ENCODE measurements around the gene IL17RD. TPM values are rescaled to one million over a fixed set of nuclear protein-coding genes. Genes with fewer than 3 reads are reported as not detected.

IL17RD gene
- total RNA-seq, 1 donor from 2014 or later = 0.26 TPM

GRCh38 chr3:57132674-57133073 lies 32.5 kb downstream of the IL17RD start:
- H3K36me3 Mint-ChIP-seq (ENCODE audit: low read depth) = no peaks in the 10 kb centered on the region
- no peaks in the 10 kb centered on the region for H3K9me3 Mint-ChIP-seq
- no peak for DNase-seq
- H3K4me3 Mint-ChIP-seq = no peak overlapping the region
- intact Hi-C loops (cut with micrococcal nuclease) = no loop called here
- peaks cover 16% of the 10 kb centered on the region for H3K27me3 Mint-ChIP-seq
- H3K4me1 Mint-ChIP-seq = no peaks in the 10 kb centered on the region
- H3K27ac Mint-ChIP-seq = no peak overlapping the region

- peaks cover 9% of the 10 kb centered on the region for H3K27me3 Mint-ChIP-seq
- no peaks in the 10 kb centered on the region for H3K4me1 Mint-ChIP-seq
- DNase-seq = no peak
- H3K27ac Mint-ChIP-seq = no peak overlapping the region
- no peaks in the 10 kb centered on the region for H3K9me3 Mint-ChIP-seq
- no peak overlapping the region for H3K4me3 Mint-ChIP-seq
- intact Hi-C loops (cut with micrococcal nuclease) = no loop called here
- H3K36me3 Mint-ChIP-seq (ENCODE audit: low read depth) = no peaks in the 10 kb centered on the region
Observed at GRCh38 chr3:57131210-57131588, 34.0 kb downstream of the IL17RD start.

- Mint-ChIP-seq H3K36me3 (ENCODE audit: low read depth) (no peaks in the 10 kb centered on the region), H3K9me3 (no peaks in the 10 kb centered on the region), H3K4me1 (no peaks in the 10 kb centered on the region), H3K27me3 (peaks cover 6% of the 10 kb centered on the region), H3K27ac (no peak overlapping the region), H3K4me3 (no peak overlapping the region)
- DNase-seq = no peak
- intact Hi-C loops (cut with micrococcal nuclease) = no loop called here
Observed at GRCh38 chr3:57130571-57131209, 34.5 kb downstream of the IL17RD start.

GRCh38 chr3:57128826-57129667 lies 36.1 kb downstream of the IL17RD start:
- H3K27me3 Mint-ChIP-seq = peaks cover 6% of the 10 kb centered on the region
- no peaks in the 10 kb centered on the region for H3K36me3 Mint-ChIP-seq (ENCODE audit: low read depth)
- H3K4me1 Mint-ChIP-seq = no peaks in the 10 kb centered on the region
- intact Hi-C loops (cut with micrococcal nuclease) = no loop called here
- no peak for DNase-seq
- no peak overlapping the region for H3K4me3 Mint-ChIP-seq
- no peak overlapping the region for H3K27ac Mint-ChIP-seq
- no peaks in the 10 kb centered on the region for H3K9me3 Mint-ChIP-seq

GRCh38 chr3:57127891-57128518 lies 37.1 kb downstream of the IL17RD start:
- intact Hi-C loops (cut with micrococcal nuclease) = no loop called here
- Mint-ChIP-seq H3K4me3 (no peak overlapping the region), H3K27ac (no peak overlapping the region), H3K36me3 (ENCODE audit: low read depth) (no peaks in the 10 kb centered on the region), H3K27me3 (peaks cover 9% of the 10 kb centered on the region), H3K4me1 (no peaks in the 10 kb centered on the region), H3K9me3 (no peaks in the 10 kb centered on the region)
- DNase-seq = no peak

- no peaks in the 10 kb centered on the region for H3K4me1 Mint-ChIP-seq
Observed at GRCh38 chr3:57126244-57126643, 38.9 kb downstream of the IL17RD start.

GRCh38 chr3:57120451-57121174 lies 44.5 kb downstream of the IL17RD start:
- no peaks in the 10 kb centered on the region for H3K9me3 Mint-ChIP-seq
- H3K4me1 Mint-ChIP-seq = no peaks in the 10 kb centered on the region
- no peak for DNase-seq
- intact Hi-C loops (cut with micrococcal nuclease) = no loop called here
- H3K4me3 Mint-ChIP-seq = no peak overlapping the region
- peaks cover 15% of the 10 kb centered on the region for H3K27me3 Mint-ChIP-seq
- no peak overlapping the region for H3K27ac Mint-ChIP-seq
- no peaks in the 10 kb centered on the region for H3K36me3 Mint-ChIP-seq (ENCODE audit: low read depth)

More at GRCh38 chr3:57126244-57126643, 38.9 kb downstream of the IL17RD start:
- Mint-ChIP-seq H3K27ac (no peak overlapping the region), H3K27me3 (peaks cover 11% of the 10 kb centered on the region), H3K9me3 (no peaks in the 10 kb centered on the region), H3K36me3 (ENCODE audit: low read depth) (no peaks in the 10 kb centered on the region), H3K4me3 (no peak overlapping the region)
- DNase-seq = no peak
- intact Hi-C loops (cut with micrococcal nuclease) = no loop called here

GRCh38 chr3:57120040-57120439 lies 45.1 kb downstream of the IL17RD start:
- no peak overlapping the region for H3K4me3 Mint-ChIP-seq
- H3K9me3 Mint-ChIP-seq = no peaks in the 10 kb centered on the region
- H3K36me3 Mint-ChIP-seq (ENCODE audit: low read depth) = no peaks in the 10 kb centered on the region
- H3K4me1 Mint-ChIP-seq = no peaks in the 10 kb centered on the region
- H3K27me3 Mint-ChIP-seq = peaks cover 18% of the 10 kb centered on the region
- no peak for DNase-seq
- no peak overlapping the region for H3K27ac Mint-ChIP-seq
- intact Hi-C loops (cut with micrococcal nuclease) = no loop called here

- Mint-ChIP-seq H3K27ac (no peak overlapping the region), H3K4me1 (no peaks in the 10 kb centered on the region), H3K9me3 (no peaks in the 10 kb centered on the region), H3K36me3 (ENCODE audit: low read depth) (no peaks in the 10 kb centered on the region), H3K4me3 (no peak overlapping the region), H3K27me3 (peaks cover 21% of the 10 kb centered on the region)
- intact Hi-C loops (cut with micrococcal nuclease) = no loop called here
- no peak for DNase-seq
Observed at GRCh38 chr3:57118254-57118653, 46.9 kb downstream of the IL17RD start.

- no peak for DNase-seq
- no peaks in the 10 kb centered on the region for H3K36me3 Mint-ChIP-seq (ENCODE audit: low read depth)
- no peaks in the 10 kb centered on the region for H3K4me1 Mint-ChIP-seq
- intact Hi-C loops (cut with micrococcal nuclease) = no loop called here
- no peak overlapping the region for H3K4me3 Mint-ChIP-seq
- no peaks in the 10 kb centered on the region for H3K9me3 Mint-ChIP-seq
- H3K27ac Mint-ChIP-seq = no peak overlapping the region
- peaks cover 17% of the 10 kb centered on the region for H3K27me3 Mint-ChIP-seq
Observed at GRCh38 chr3:57116501-57116900, 48.7 kb downstream of the IL17RD start.

- Mint-ChIP-seq H3K9me3 (no peaks in the 10 kb centered on the region), H3K4me1 (no peaks in the 10 kb centered on the region), H3K4me3 (no peak overlapping the region), H3K36me3 (ENCODE audit: low read depth) (no peaks in the 10 kb centered on the region), H3K27ac (no peak overlapping the region), H3K27me3 (peaks cover 9% of the 10 kb centered on the region)
- intact Hi-C loops (cut with micrococcal nuclease) = no loop called here
- DNase-seq = no peak
Observed at GRCh38 chr3:57112206-57112605, 52.9 kb downstream of the IL17RD start.

- Mint-ChIP-seq H3K4me1 (no peaks in the 10 kb centered on the region), H3K27me3 (peaks cover 12% of the 10 kb centered on the region)
- intact Hi-C loops (cut with micrococcal nuclease) = no loop called here
Observed at GRCh38 chr3:57110798-57111197, 54.4 kb downstream of the IL17RD start.

GRCh38 chr3:57110214-57110613 lies 54.9 kb downstream of the IL17RD start:
- Mint-ChIP-seq H3K27me3 (peaks cover 6% of the 10 kb centered on the region), H3K4me3 (no peak overlapping the region), H3K9me3 (no peaks in the 10 kb centered on the region), H3K27ac (no peak overlapping the region), H3K4me1 (no peaks in the 10 kb centered on the region), H3K36me3 (ENCODE audit: low read depth) (no peaks in the 10 kb centered on the region)
- DNase-seq = no peak
- intact Hi-C loops (cut with micrococcal nuclease) = no loop called here

More at GRCh38 chr3:57110798-57111197, 54.4 kb downstream of the IL17RD start:
- no peak for DNase-seq
- Mint-ChIP-seq H3K36me3 (ENCODE audit: low read depth) (no peaks in the 10 kb centered on the region), H3K27ac (no peak overlapping the region), H3K9me3 (no peaks in the 10 kb centered on the region), H3K4me3 (no peak overlapping the region)
